ENCODE results near the gene FOXP2.

GRCh38 chr7:114575098-114575497 is 160.5 kb downstream of the FOXP2 start:
- TF ChIP-seq, protein P1, sequence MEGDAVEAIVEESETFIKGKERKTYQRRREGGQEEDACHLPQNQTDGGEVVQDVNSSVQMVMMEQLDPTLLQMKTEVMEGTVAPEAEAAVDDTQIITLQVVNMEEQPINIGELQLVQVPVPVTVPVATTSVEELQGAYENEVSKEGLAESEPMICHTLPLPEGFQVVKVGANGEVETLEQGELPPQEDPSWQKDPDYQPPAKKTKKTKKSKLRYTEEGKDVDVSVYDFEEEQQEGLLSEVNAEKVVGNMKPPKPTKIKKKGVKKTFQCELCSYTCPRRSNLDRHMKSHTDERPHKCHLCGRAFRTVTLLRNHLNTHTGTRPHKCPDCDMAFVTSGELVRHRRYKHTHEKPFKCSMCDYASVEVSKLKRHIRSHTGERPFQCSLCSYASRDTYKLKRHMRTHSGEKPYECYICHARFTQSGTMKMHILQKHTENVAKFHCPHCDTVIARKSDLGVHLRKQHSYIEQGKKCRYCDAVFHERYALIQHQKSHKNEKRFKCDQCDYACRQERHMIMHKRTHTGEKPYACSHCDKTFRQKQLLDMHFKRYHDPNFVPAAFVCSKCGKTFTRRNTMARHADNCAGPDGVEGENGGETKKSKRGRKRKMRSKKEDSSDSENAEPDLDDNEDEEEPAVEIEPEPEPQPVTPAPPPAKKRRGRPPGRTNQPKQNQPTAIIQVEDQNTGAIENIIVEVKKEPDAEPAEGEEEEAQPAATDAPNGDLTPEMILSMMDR (IDR thresholded peaks at IDR 0.05): no peak
- TF ChIP-seq EZH2 (IDR thresholded peaks at IDR 0.05) (no peak), EZH2phosphoT487 (IDR thresholded peaks at IDR 0.05) (no peak)
